ENCODE data around the gene NTNG1.

Gene NTNG1

GRCh38 chr1:107512836-107513235 is 372.0 kb downstream of the NTNG1 start:
- DNase-seq (ENCODE audit: low read depth), result no peak

DNA sequence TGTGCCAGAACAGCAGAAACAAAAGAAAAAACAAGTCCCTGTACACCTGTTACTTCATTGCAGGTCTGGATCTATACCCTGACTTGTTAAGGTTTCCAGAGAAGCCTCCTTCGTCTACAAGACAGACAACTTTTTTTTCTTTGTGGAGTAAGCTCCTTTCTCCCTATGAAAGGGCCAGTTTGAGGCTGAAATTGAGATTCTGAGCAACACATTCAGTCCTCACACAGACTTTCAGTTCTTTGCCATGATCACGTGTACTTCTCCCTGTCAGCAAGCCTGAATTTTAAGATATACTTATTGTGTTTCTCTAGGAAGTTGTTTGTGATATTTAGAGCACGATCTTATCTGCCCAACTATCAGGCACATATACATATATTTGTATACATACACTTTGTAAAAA is 374.0 kb downstream of the NTNG1 start:
- no peak for DNase-seq (ENCODE audit: low read depth)

GRCh38 chr1:107515702-107516101 is 374.9 kb downstream of the NTNG1 start:
- no peak for DNase-seq (ENCODE audit: low read depth)

DNA sequence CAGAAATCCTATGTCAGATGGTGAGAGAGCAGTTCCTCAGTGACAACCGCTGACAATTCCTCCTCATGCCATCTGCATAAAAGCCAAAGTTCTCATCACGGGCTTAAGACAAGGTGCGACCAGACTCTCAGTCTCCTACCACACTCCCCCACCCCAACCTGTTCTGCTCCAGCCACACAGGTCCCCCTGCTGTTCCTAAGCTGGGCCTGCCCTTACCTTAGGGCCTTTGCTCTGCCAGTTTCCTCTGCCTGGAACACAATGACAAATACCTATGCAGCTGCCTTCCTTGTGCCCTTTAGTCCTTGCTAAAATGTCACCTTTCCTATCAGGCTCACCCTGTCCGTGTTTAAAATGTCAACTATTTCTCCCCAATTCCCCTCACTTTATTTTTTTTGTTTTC is 382.2 kb downstream of the NTNG1 start:
- no peak for DNase-seq (ENCODE audit: low read depth)

GRCh38 chr1:107523736-107524135 is 382.9 kb downstream of the NTNG1 start:
- no peak for DNase-seq (ENCODE audit: low read depth)

DNA sequence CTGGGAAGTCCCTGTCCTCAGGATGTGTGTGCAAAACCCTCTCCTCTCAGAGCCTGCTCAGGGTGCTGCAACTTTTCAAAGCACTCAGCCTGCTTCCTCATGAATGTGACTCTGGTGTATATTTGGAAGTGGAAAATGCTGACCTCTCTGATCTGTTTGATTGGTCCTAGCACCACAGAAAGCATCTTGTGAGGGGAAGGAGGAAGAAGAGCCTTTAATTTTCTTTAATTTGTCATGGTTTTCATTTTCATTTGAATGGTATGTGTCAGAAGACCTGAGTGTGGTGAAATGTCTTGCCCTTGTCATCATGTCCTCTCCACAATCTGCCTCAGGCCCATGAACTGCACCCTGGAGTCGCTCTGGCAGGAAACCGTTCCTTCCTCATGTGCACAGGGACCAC is 383.5 kb downstream of the NTNG1 start:
- no peak for DNase-seq (ENCODE audit: low read depth)

- DNase-seq (ENCODE audit: low read depth), result no peak
Measured at GRCh38 chr1:107525145-107525544, 384.3 kb downstream of the NTNG1 start.

DNA sequence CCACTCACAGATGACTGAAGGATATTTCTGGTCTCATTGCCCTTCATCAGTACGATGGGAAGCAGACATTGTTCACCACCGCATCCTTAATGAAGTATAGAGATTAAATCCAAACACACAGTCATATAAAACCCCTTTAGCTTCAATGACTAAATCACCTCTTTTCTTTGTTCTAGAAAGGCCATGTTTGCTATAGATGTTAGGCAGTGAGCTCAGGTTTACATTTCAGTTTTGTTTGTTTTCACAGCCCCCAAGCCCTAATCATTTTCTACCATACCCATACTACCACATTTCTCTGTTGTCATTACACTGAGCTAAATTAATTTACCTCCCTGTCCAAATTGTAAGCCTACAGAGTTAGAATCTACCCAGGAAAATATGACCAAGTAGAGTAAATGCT is 385.1 kb downstream of the NTNG1 start:
- no peak for DNase-seq (ENCODE audit: low read depth)

DNA sequence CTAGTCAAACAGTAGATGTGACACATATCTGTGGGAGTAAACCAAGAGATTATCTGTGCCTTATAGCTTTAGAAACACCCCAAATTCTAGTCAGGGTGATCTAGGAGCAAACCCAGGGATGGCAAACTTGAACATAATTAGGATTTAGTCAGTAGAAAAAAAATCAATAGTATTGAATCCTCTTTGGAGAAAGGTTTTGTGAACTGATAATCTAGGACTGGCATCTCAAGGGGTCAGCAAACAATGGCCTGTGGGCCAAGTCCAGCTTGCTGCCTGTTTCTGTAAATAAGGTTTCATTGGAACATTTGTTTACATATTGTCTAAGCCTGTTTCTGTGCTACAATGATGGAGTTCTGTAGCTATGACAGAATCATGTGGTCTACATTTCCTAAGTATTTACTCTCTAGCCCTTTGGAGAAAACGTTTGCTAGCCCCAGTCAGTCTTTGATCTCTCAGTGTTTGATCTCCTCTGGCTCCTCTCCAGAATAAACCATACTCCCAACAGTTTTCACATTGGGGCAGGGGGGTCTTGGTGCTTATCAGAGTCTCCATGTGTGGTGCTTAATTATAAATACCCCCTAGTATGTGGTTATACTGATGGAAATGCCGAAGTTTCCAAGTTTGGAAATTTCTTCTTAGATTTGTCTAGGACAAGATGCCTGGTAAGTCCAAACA is 385.8 kb downstream of the NTNG1 start:
- DNase-seq (ENCODE audit: low read depth), result no peak

GRCh38 chr1:107529511-107530149 is 388.8 kb downstream of the NTNG1 start:
- peak; percentile 45 for DNase-seq (ENCODE audit: low read depth)

GRCh38 chr1:107530543-107530942 is 389.7 kb downstream of the NTNG1 start:
- DNase-seq (ENCODE audit: low read depth), result no peak

DNA sequence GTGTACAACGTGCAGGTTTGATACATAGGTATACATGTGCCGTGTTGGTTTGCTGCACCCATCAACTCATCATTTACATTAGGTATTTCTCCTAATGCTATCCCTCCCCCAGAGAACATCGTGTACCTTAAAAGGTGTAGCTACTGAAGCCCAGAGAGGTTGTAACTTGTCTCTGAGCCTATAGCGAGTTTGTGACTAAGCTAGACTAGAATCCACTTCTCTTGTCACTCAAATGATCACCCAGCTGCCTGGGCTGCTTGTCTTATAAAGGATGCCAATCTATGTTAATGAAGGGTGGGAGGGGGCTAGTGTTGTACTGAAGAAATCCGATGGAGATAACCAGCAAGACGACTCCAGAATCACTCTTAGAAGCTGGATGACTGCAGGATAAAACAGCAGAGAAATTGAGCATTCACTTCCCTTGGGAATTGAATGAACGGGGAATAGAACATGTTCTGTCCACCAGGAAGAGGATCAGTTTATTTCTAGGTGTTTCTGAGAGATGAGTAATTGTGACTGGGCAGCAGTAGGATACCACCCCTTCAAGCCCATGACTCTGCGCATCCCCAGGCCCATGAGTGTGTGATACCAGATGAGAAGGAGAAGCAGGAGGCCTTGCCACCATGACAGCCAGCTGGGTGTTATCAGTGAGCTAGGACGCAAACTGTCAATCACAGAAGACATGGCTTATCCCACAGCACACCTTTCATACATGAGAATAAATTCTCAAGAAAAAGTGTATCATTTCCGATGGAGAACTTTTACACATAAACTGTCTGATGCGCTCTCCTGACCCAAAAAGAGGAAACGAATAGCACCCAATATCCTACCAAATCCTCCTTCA is 390.4 kb downstream of the NTNG1 start:
- no peak for DNase-seq (ENCODE audit: low read depth)

GRCh38 chr1:107532318-107532717 is 391.5 kb downstream of the NTNG1 start:
- DNase-seq (ENCODE audit: low read depth), result no peak
